ENCODE measurements around the gene CDYL.

CDYL gene

GRCh38 chr6:4728436-4728769 lies 47.8 kb upstream of the CDYL start:
- H3K4me1 ChIP-seq (ENCODE audit: low read length): peaks cover 7% of the 10 kb centered on the region
- H3K36me3 ChIP-seq (replicated peaks; ENCODE audit: low read depth, low read length): no peaks in the 10 kb centered on the region
- no peak overlapping the region for H2AFZ ChIP-seq (ENCODE audit: low read depth, low read length)
- H3K79me2 ChIP-seq (ENCODE audit: low read length): no peaks in the 10 kb centered on the region
- no peak overlapping the region; the same call in 1 of the 2 replicates for H3K4me2 ChIP-seq (ENCODE audit: low read length)
- H3K9ac ChIP-seq (ENCODE audit: low read length): no peak overlapping the region
- H3K9me3 ChIP-seq (ENCODE audit: insufficient read depth, low read length): no peaks in the 10 kb centered on the region
- no peaks in the 10 kb centered on the region for H3K27me3 ChIP-seq (ENCODE audit: low read depth, low read length)
- no peaks in the 10 kb centered on the region for H4K20me1 ChIP-seq (ENCODE audit: insufficient read depth, low read length)
- no peak overlapping the region for H3K27ac ChIP-seq (ENCODE audit: low read length)
- TF ChIP-seq, protein P1, sequence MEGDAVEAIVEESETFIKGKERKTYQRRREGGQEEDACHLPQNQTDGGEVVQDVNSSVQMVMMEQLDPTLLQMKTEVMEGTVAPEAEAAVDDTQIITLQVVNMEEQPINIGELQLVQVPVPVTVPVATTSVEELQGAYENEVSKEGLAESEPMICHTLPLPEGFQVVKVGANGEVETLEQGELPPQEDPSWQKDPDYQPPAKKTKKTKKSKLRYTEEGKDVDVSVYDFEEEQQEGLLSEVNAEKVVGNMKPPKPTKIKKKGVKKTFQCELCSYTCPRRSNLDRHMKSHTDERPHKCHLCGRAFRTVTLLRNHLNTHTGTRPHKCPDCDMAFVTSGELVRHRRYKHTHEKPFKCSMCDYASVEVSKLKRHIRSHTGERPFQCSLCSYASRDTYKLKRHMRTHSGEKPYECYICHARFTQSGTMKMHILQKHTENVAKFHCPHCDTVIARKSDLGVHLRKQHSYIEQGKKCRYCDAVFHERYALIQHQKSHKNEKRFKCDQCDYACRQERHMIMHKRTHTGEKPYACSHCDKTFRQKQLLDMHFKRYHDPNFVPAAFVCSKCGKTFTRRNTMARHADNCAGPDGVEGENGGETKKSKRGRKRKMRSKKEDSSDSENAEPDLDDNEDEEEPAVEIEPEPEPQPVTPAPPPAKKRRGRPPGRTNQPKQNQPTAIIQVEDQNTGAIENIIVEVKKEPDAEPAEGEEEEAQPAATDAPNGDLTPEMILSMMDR (IDR thresholded peaks at IDR 0.05; ENCODE audit: low read depth, low read length): no peak
- no peak for TF ChIP-seq EZH2phosphoT487 (IDR thresholded peaks at IDR 0.05; ENCODE audit: low read depth)
- no peak overlapping the region for H3K4me3 ChIP-seq (ENCODE audit: low read length)

- Histone ChIP-seq H3K36me3 (replicated peaks; ENCODE audit: low read depth, low read length) (no peaks in the 10 kb centered on the region), H3K4me2 (ENCODE audit: low read length) (no peak overlapping the region), H4K20me1 (ENCODE audit: insufficient read depth, low read length) (no peaks in the 10 kb centered on the region), H3K9ac (ENCODE audit: low read length) (no peak overlapping the region), H3K27me3 (ENCODE audit: low read depth, low read length) (no peaks in the 10 kb centered on the region), H3K4me3 (ENCODE audit: low read length) (no peak overlapping the region), H2AFZ (ENCODE audit: low read depth, low read length) (no peak overlapping the region), H3K79me2 (ENCODE audit: low read length) (no peaks in the 10 kb centered on the region), H3K9me3 (ENCODE audit: insufficient read depth, low read length) (no peaks in the 10 kb centered on the region), H3K4me1 (ENCODE audit: low read length) (peaks cover 7% of the 10 kb centered on the region), H3K27ac (ENCODE audit: low read length) (no peak overlapping the region)
- TF ChIP-seq, protein P1 (IDR thresholded peaks at IDR 0.05; ENCODE audit: low read depth, low read length): no peak
- no peak for TF ChIP-seq EZH2phosphoT487 (IDR thresholded peaks at IDR 0.05; ENCODE audit: low read depth)
Observed at GRCh38 chr6:4728926-4729325, 47.3 kb upstream of the CDYL start.

DNA sequence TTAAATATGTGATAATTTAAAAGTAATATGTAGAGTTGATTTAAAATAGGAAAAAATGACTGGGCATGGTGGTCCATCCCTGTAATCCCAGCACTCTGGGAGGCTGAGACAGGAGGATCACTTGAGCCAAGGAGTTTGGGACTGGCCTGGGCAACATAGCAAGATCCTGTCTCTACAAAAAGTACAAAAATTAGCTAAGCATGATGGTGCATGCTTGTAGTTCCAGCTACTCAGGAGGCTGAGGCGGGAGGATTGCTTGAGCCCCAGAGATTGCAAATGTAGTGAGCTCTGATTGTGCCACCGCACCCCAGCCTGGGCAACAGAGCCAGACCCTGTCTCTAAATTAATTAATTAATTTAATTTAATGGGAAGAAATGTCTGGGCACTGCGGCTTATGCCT lies 44.2 kb upstream of the CDYL start:
- no peaks in the 10 kb centered on the region for H3K36me3 ChIP-seq (replicated peaks; ENCODE audit: low read depth, low read length)
- no peaks in the 10 kb centered on the region for H4K20me1 ChIP-seq (ENCODE audit: insufficient read depth, low read length)
- no peak for TF ChIP-seq EZH2phosphoT487 (IDR thresholded peaks at IDR 0.05; ENCODE audit: low read depth)
- TF ChIP-seq, protein P1 (IDR thresholded peaks at IDR 0.05; ENCODE audit: low read depth, low read length): no peak
- H3K4me3 ChIP-seq (ENCODE audit: low read length): no peak overlapping the region
- no peak overlapping the region for H3K9ac ChIP-seq (ENCODE audit: low read length)
- H3K79me2 ChIP-seq (ENCODE audit: low read length): no peaks in the 10 kb centered on the region
- no peaks in the 10 kb centered on the region for H3K27me3 ChIP-seq (ENCODE audit: low read depth, low read length)
- no peaks in the 10 kb centered on the region for H3K9me3 ChIP-seq (ENCODE audit: insufficient read depth, low read length)
- H3K4me2 ChIP-seq (ENCODE audit: low read length): no peak overlapping the region
- H3K4me1 ChIP-seq (ENCODE audit: low read length): peaks cover 7% of the 10 kb centered on the region
- no peak overlapping the region for H3K27ac ChIP-seq (ENCODE audit: low read length)
- H2AFZ ChIP-seq (ENCODE audit: low read depth, low read length): no peak overlapping the region

- H3K27ac ChIP-seq (ENCODE audit: low read length): no peak overlapping the region
- no peaks in the 10 kb centered on the region for H3K27me3 ChIP-seq (ENCODE audit: low read depth, low read length)
- no peaks in the 10 kb centered on the region for H4K20me1 ChIP-seq (ENCODE audit: insufficient read depth, low read length)
- H3K4me1 ChIP-seq (ENCODE audit: low read length): peaks cover 5% of the 10 kb centered on the region
- H3K9me3 ChIP-seq (ENCODE audit: insufficient read depth, low read length): no peaks in the 10 kb centered on the region
- no peak overlapping the region for H3K4me3 ChIP-seq (ENCODE audit: low read length)
- TF ChIP-seq, protein P1 (IDR thresholded peaks at IDR 0.05; ENCODE audit: low read depth, low read length): no peak
- TF ChIP-seq EZH2phosphoT487 (IDR thresholded peaks at IDR 0.05; ENCODE audit: low read depth): no peak
- H3K4me2 ChIP-seq (ENCODE audit: low read length): no peak overlapping the region
- no peaks in the 10 kb centered on the region for H3K79me2 ChIP-seq (ENCODE audit: low read length)
- H3K36me3 ChIP-seq (replicated peaks; ENCODE audit: low read depth, low read length): no peaks in the 10 kb centered on the region
- H3K9ac ChIP-seq (ENCODE audit: low read length): no peak overlapping the region
- H2AFZ ChIP-seq (ENCODE audit: low read depth, low read length): no peak overlapping the region
Observed at GRCh38 chr6:4732691-4733315, 43.4 kb upstream of the CDYL start.

Measured in OCI-LY3 (cell line).